ENCODE measurements around the gene PPM1F.

Gene PPM1F, protein sequence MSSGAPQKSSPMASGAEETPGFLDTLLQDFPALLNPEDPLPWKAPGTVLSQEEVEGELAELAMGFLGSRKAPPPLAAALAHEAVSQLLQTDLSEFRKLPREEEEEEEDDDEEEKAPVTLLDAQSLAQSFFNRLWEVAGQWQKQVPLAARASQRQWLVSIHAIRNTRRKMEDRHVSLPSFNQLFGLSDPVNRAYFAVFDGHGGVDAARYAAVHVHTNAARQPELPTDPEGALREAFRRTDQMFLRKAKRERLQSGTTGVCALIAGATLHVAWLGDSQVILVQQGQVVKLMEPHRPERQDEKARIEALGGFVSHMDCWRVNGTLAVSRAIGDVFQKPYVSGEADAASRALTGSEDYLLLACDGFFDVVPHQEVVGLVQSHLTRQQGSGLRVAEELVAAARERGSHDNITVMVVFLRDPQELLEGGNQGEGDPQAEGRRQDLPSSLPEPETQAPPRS

GRCh38 chr22:21952586-21953571, at the start of gene PPM1F:
Gene PPM1F, minus strand, starts transcription at chr22:21952848. Its CDS starts 6,800 bp downstream, at chr22:21946048.
- peak; percentile 55 for DNase-seq (ENCODE audit: low read depth)
- TF ChIP-seq, protein P1, sequence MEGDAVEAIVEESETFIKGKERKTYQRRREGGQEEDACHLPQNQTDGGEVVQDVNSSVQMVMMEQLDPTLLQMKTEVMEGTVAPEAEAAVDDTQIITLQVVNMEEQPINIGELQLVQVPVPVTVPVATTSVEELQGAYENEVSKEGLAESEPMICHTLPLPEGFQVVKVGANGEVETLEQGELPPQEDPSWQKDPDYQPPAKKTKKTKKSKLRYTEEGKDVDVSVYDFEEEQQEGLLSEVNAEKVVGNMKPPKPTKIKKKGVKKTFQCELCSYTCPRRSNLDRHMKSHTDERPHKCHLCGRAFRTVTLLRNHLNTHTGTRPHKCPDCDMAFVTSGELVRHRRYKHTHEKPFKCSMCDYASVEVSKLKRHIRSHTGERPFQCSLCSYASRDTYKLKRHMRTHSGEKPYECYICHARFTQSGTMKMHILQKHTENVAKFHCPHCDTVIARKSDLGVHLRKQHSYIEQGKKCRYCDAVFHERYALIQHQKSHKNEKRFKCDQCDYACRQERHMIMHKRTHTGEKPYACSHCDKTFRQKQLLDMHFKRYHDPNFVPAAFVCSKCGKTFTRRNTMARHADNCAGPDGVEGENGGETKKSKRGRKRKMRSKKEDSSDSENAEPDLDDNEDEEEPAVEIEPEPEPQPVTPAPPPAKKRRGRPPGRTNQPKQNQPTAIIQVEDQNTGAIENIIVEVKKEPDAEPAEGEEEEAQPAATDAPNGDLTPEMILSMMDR (conservative IDR thresholded peaks at IDR 0.05; ENCODE audit: control insufficient read depth, insufficient read depth, low read depth, low read length), result peak; percentile 45
- H3K4me3 ChIP-seq (ENCODE audit: control insufficient read depth, low read depth, low read length), result peak within 1 kb of the TSS; percentile 67

GRCh38 chr22:22001664-22002525, 49.2 kb upstream of the PPM1F start:
- TF ChIP-seq, protein P1 (conservative IDR thresholded peaks at IDR 0.05; ENCODE audit: control insufficient read depth, insufficient read depth, low read depth, low read length), result no peak
- DNase-seq (ENCODE audit: low read depth), result no peak
- H3K4me3 ChIP-seq (ENCODE audit: control insufficient read depth, low read depth, low read length), result no peak overlapping the region

DNA sequence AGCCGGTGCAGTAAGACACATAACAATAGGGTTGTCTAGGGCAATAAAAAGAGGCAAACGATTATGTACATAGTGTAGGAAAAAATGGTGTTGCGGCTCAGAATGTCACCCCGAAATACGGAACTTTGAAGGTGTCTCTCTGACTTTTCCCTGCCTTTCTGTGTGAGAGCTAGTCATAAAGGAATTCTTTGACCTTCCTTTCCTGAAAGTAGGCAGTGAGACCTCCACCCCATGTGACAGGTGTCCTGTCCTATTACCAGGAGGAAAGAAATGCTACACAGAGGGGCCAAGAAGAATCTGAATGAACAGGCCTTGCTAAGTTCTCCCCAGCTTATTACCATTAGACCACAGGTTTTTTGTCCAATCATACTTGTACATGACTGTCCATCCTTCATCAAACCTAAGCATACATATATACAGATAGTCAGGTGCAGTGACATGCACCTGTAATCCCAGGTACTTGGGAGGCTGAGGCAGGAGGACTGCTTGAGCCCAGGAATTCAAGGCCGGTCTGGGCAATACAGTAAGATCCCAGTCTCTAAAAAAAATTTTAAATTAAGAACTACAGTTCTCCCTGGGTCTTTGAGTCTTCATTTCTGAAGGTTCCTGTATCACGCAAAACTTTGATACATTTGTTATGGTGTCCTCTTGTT, 46.1 kb upstream of the PPM1F start:
- TF ChIP-seq, protein P1 (conservative IDR thresholded peaks at IDR 0.05; ENCODE audit: control insufficient read depth, insufficient read depth, low read depth, low read length), result no peak
- H3K4me3 ChIP-seq (ENCODE audit: control insufficient read depth, low read depth, low read length), result no peak overlapping the region

GRCh38 chr22:21996175-21996720, 43.6 kb upstream of the PPM1F start:
- TF ChIP-seq, protein P1 (conservative IDR thresholded peaks at IDR 0.05; ENCODE audit: control insufficient read depth, insufficient read depth, low read depth, low read length), result no peak
- H3K4me3 ChIP-seq (ENCODE audit: control insufficient read depth, low read depth, low read length), result no peak overlapping the region
- no peak for DNase-seq (ENCODE audit: low read depth)

More for the DNA sequence above, 46.1 kb upstream of the PPM1F start:
- no peak for DNase-seq (ENCODE audit: low read depth)

DNA sequence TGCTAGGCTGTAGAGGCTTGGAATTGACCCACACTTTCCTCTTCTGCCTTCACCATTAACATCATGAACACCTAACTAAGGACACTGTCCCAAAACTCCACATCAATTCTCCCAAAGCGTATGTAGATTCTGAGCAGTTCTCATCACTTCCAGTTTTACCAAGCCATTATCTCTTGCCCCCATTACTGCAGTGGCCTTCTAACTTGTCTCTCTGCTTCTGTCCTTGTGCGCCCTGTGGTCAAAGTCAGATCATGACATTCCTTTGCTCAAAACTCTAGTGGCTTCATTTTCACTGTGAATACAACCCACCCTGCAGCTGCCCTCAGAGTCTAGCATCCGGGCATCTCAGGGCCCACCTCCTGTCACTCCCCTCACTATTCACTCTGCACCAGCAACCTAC, 43.0 kb upstream of the PPM1F start:
- H3K4me3 ChIP-seq (ENCODE audit: control insufficient read depth, low read depth, low read length), result no peak overlapping the region
- TF ChIP-seq, protein P1 (conservative IDR thresholded peaks at IDR 0.05; ENCODE audit: control insufficient read depth, insufficient read depth, low read depth, low read length), result no peak
- DNase-seq (ENCODE audit: low read depth), result no peak
